HEK293T (cell line): ENCODE measurements around the gene ZNF595.

Experiments
- CTCF ChIA-PET: fragments of 350-600 bp; formaldehyde crosslinking; extraction: SDS; loops from one replicate; lab custom pipeline; 2021; ENCODE audit warnings: antibody characterized with exemption, inconsistent platforms; lab: Yijun Ruan, JAX
- POLR2A ChIA-PET: fragments of 350-600 bp; formaldehyde crosslinking; extraction: SDS; loops from one replicate; lab custom pipeline; 2020; ENCODE audit warnings: antibody characterized with exemption, inconsistent platforms; lab: Yijun Ruan, JAX
- DNase-seq: peaks from one replicate; pipeline ENCODE4 v3.0.0; 2012; ENCODE audit warnings: mixed read lengths; ENCODE audit errors: extremely low spot score
- ARNT ChIP-seq: fragments of 450-650 bp; IDR thresholded peaks from 2 replicates; pipeline ENCODE4 v1.6.1; 2017; ENCODE audit warnings: mild to moderate bottlenecking
- BHLHE40 ChIP-seq: fragments of 450-650 bp; IDR thresholded peaks from 2 replicates; pipeline ENCODE4 v1.6.1; 2016; ENCODE audit warnings: mild to moderate bottlenecking, moderate library complexity, borderline replicate concordance
- CTBP1 ChIP-seq: fragments of 450-650 bp; IDR thresholded peaks from 2 replicates; pipeline ENCODE4 v1.6.1; 2016; ENCODE audit warnings: borderline replicate concordance
- ELF4 ChIP-seq: fragments of 450-650 bp; IDR thresholded peaks from 2 replicates; pipeline ENCODE4 v1.6.1; 2017; ENCODE audit warnings: antibody characterized with exemption
- FOXA1 ChIP-seq: fragments of 450-650 bp; IDR thresholded peaks from 2 replicates; pipeline ENCODE4 v1.6.1; 2016; ENCODE audit warnings: mild to moderate bottlenecking
- FOXK2 ChIP-seq: fragments of 450-650 bp; IDR thresholded peaks from 2 replicates; pipeline ENCODE4 v1.6.1; 2016; ENCODE audit warnings: mild to moderate bottlenecking
- FOXM1 ChIP-seq: fragments of 450-650 bp; IDR thresholded peaks from 2 replicates; pipeline ENCODE4 v1.6.1; 2017; ENCODE audit warnings: mild to moderate bottlenecking, borderline replicate concordance
- HDGF ChIP-seq: fragments of 450-650 bp; IDR thresholded peaks from 2 replicates; pipeline ENCODE4 v1.6.1; 2017; ENCODE audit warnings: antibody characterized with exemption, borderline replicate concordance
- L3MBTL2 ChIP-seq: fragments of 450-650 bp; conservative IDR thresholded peaks from 2 replicates; pipeline ENCODE4 v1.6.1; 2016; ENCODE audit warnings: mild to moderate bottlenecking
- LEF1 ChIP-seq: fragments of 450-650 bp; IDR thresholded peaks from 2 replicates; pipeline ENCODE4 v1.6.1; 2017; ENCODE audit warnings: mild to moderate bottlenecking, borderline replicate concordance
- NFRKB ChIP-seq: fragments of 450-650 bp; IDR thresholded peaks from 2 replicates; pipeline ENCODE4 v1.6.1; 2016; ENCODE audit warnings: mild to moderate bottlenecking, moderate library complexity
- SP1 ChIP-seq: fragments of 450-650 bp; IDR thresholded peaks from 2 replicates; pipeline ENCODE4 v1.6.1; 2017
- SUZ12 ChIP-seq: fragments of 450-650 bp; IDR thresholded peaks from 2 replicates; pipeline ENCODE4 v1.6.1; 2016; ENCODE audit warnings: mild to moderate bottlenecking
- TARDBP ChIP-seq: fragments of 450-650 bp; IDR thresholded peaks from 2 replicates; pipeline ENCODE4 v1.6.1; 2016
- ZNF384 ChIP-seq: fragments of 450-650 bp; IDR thresholded peaks from 2 replicates; pipeline ENCODE4 v1.6.1; 2016
- TF ChIP-seq, protein P1 (sequence below): fragments of 450-650 bp; IDR thresholded peaks from 2 replicates; pipeline ENCODE4 v1.6.1; 2016

ZNF595 gene

DNA sequence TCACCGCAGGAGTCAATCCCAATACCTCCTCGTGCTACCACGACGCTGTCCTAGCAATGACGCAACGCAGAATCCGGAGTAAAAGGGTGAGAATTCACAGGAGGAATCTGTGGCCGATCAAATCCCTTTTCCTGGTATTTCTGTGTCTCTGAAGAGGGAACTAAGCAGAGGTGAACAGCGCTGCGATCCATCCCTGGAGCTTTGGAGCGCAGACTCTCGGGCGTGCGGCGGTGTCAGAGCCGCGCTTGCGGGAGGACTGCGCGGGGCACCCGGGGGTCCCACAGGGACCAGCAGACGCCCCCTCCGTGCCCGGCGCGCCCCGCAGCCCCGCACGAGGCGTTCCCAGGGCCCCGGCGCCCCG is 53.9 kb downstream of the ZNF595 start:
- no peak for DNase-seq
- no peak for TF ChIP-seq ARNT
- no peak for TF ChIP-seq CTBP1
- POLR2A ChIA-PET: no interaction called here
- CTCF ChIA-PET: no interaction called here

DNA sequence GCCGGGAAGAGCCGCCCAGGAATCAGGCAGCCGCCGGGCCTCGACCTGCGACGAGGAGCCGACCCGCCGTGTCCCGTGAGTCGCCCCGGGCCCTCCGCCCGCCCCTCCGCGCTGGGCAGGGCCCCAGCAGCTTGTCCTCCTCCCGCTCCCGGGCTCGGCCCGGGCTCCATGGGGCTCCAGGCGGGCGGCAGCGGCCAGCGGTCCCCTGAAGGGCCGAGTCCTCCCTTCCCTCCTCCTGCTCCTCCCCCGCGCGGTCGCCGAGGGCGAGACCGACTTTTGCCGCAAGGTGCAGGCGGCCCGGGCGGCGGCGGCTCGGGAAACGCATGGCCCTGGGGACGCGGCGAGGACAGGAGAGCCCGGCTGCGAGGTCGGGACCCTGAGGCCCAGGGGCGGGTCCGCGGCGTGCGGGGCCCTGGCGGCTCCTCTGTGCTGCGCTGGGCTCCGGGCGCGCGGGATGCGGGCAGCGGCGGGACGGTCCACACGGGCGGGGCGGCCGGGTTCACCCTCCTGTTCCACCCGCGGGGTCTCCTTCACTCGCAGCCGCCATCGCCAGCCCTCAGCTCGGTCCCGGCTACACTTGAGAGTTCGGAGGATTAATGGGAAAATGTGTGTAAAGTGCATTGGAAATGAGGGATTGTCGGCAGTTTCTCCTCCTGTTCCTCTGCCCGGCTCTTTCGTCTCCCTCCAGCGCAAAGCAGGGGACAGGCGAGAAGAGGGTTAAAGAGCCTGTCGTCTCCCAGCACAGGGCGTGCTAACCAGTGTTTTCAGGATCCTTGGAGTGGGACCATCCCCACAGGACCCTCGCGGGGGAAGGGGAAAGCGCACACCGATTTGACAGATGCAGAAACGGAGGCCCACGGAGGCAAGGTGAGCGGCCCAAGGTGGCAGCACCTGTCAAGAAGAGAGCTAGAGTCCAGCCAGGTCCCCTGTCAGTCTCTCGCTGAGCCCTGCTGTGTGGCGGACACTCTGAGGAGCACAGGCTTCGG is 54.6 kb downstream of the ZNF595 start:
- POLR2A ChIA-PET: no interaction called here
- TF ChIP-seq ZNF384: no peak
- TF ChIP-seq HDGF: no peak
- TF ChIP-seq SUZ12: no peak
- no peak for TF ChIP-seq L3MBTL2
- no peak for TF ChIP-seq CTBP1
- no peak for TF ChIP-seq LEF1
- no peak for TF ChIP-seq SP1
- TF ChIP-seq FOXK2: no peak
- CTCF ChIA-PET: no interaction called here
- no peak for DNase-seq

DNA sequence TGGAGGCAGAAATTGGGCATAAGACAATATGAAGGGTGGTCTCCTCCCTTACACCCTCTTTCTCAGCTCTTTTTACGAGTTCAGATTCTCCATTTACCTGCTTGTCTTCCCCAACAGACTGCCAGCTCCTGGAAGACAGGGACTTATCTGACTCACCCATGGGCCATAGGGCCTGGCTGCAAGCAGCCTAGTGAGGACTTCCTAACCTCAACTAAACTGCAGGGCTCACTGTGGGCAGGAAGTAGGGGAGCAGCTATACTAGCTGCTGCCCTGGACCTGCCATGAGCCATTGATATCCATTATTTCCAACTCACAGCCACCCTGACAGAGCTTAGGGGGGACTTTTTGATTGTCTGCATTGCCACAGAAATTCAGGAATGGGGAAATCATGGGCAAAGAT is 59.6 kb downstream of the ZNF595 start:
- TF ChIP-seq BHLHE40 (no peak), FOXK2 (no peak), ARNT (no peak), SP1 (no peak), LEF1 (no peak)
- ChIA-PET POLR2A (interaction anchor here (0.9 kb wide), 1 partner anchor 12 kb away, joined by 5 read pairs; the partner anchor contains the start of gene ZNF718), CTCF (no interaction called here)
- no peak for DNase-seq

DNA sequence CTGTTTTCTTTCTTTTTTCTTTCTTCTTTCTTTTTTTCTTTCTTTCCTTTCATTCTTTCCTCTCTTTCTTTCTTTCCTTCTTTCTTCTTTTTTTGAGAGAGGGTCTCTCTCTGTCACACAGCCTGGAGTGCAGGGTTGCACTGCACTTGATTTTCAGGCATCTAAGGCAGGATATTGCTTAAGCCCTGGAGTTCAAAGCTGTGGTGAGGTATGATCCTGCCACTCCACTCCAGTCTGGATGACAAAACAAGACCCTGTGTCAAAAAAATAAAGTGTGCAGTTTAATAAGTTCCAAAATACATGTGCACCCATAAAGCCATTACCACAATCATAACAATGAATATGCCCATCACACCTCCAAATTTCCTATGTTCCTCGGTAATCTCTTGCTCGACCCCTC is 60.6 kb downstream of the ZNF595 start:
- ChIA-PET CTCF (no interaction called here), POLR2A (no interaction called here)
- no peak for DNase-seq
- no peak for TF ChIP-seq CTBP1
- no peak for TF ChIP-seq ELF4
- TF ChIP-seq NFRKB: no peak
- TF ChIP-seq, protein P1, sequence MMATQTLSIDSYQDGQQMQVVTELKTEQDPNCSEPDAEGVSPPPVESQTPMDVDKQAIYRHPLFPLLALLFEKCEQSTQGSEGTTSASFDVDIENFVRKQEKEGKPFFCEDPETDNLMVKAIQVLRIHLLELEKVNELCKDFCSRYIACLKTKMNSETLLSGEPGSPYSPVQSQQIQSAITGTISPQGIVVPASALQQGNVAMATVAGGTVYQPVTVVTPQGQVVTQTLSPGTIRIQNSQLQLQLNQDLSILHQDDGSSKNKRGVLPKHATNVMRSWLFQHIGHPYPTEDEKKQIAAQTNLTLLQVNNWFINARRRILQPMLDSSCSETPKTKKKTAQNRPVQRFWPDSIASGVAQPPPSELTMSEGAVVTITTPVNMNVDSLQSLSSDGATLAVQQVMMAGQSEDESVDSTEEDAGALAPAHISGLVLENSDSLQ: no peak
- no peak for TF ChIP-seq ARNT
- TF ChIP-seq ZNF384: no peak

DNA sequence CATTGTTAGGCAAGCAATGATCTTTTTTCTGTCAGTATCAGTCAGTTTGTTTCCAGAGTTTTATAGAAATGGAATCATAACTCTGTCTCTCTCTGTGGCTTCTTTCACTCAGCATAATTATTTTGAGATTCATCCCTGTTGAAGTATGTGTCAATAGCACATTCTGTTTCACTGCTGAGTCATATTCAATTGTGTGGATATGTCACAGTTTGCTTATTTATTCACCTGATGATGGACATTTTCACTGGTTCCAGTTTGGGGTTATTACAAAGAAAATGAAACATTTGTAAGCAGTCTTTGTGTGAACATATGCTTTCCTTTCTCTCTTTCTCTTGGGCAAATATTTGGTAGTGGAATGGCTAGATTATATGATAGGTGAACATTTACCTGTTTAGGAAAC is 61.0 kb downstream of the ZNF595 start:
- ChIA-PET POLR2A (no interaction called here), CTCF (no interaction called here)
- DNase-seq: no peak
- TF ChIP-seq SP1 (no peak), FOXA1 (no peak), FOXM1 (no peak), NFRKB (no peak), ELF4 (no peak), BHLHE40 (no peak), CTBP1 (no peak), ZNF384 (no peak), SUZ12 (no peak), LEF1 (no peak), FOXK2 (no peak)
- TF ChIP-seq, protein P1: no peak

DNA sequence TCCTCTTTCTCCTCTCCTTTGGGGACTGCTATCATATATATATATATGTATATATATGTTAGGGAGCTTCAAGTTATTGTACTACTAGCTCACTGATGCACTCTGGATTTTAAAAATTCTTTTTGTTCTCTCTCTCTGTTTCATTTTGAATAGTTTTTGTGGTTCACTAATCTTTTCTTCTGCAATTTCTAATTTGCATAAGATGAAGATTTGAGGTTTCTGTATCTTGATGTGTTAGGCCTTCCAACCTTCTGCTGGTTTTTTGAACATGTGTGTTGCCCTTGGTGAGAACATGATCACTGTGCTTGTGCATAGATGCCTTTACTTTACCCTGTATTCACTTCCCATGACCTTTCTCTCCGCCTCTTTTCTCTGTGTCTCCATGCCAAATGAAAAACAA is 63.4 kb downstream of the ZNF595 start:
- no peak for DNase-seq
- ChIA-PET POLR2A (interaction anchor here (1.0 kb wide), 1 partner anchor 8 kb away, joined by 4 read pairs; the partner anchor contains the start of gene ZNF718), CTCF (no interaction called here)
- TF ChIP-seq HDGF: no peak
- TF ChIP-seq, protein P1: no peak
- no peak for TF ChIP-seq FOXK2
- TF ChIP-seq L3MBTL2: no peak
- no peak for TF ChIP-seq ARNT
- no peak for TF ChIP-seq LEF1
- no peak for TF ChIP-seq NFRKB
- TF ChIP-seq CTBP1: no peak
- TF ChIP-seq SUZ12: no peak
- TF ChIP-seq SP1: no peak
- no peak for TF ChIP-seq TARDBP
- no peak for TF ChIP-seq BHLHE40
- TF ChIP-seq ELF4: no peak
- no peak for TF ChIP-seq ZNF384
- TF ChIP-seq FOXM1: no peak
- TF ChIP-seq FOXA1: no peak

DNA sequence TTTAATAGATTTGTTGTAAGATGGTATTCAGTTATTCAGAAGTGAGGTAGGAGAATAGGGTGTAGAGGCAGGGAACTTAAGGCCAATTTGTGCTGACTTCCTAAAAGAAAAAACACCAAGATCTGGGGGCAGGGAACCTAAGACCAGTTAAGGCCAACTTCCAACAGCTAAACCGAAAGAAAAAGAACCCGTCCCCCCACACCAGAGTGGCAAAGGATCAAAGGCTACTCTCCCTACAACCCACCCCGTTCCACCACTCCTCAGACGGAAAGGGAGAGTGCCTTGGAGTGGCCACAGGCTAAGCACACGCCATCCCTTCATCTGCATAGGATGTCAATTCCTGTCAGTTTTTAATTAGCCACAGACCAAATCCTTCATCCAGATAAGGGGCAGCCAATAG is 67.5 kb downstream of the ZNF595 start:
- no peak for TF ChIP-seq LEF1
- no peak for TF ChIP-seq ARNT
- TF ChIP-seq, protein P1: no peak
- no peak for TF ChIP-seq SP1
- TF ChIP-seq L3MBTL2: no peak
- TF ChIP-seq BHLHE40: no peak
- no peak for TF ChIP-seq FOXA1
- ChIA-PET POLR2A (no interaction called here), CTCF (no interaction called here)
- no peak for DNase-seq
